Measurements from ENCODE around the gene KLK13. TPM values are rescaled to one million over a fixed set of nuclear protein-coding genes. Genes with fewer than 3 reads are reported as not detected.

The KLK13 gene
- total and polyA plus RNA-seq, 2 of the 8 experiments (the other 6 are each of a cell fraction or from before 2014, with no cell fraction given): 4.2 to 4.5 TPM

- TF ChIP-seq CHD7 (IDR thresholded peaks at IDR 0.05; ENCODE audit: insufficient replicate concordance, low read length) (no peak), HDAC6 (IDR thresholded peaks at IDR 0.05; ENCODE audit: low read depth, low read length) (no peak), ATF3 (IDR thresholded peaks at IDR 0.05; ENCODE audit: insufficient read depth, low read depth, low read length) (no peak), YY1 (IDR thresholded peaks at IDR 0.05; ENCODE audit: low read depth, low read length) (no peak), SP4 (IDR thresholded peaks at IDR 0.05; ENCODE audit: low read length) (no peak), FOSL1 (IDR thresholded peaks at IDR 0.05; ENCODE audit: insufficient read depth, low read depth, low read length) (no peak)
Observed at GRCh38 chr19:51060973-51061372, 3.9 kb downstream of the KLK13 start (continued).
